HCT116 (cell line): Measurements from ENCODE around the gene ZNF292.

Experiments
- CTCF ChIP-seq, 3 experiments: fragments of 200-600 bp in 1 of 3; sonication (generic) in 1 of 3; IDR thresholded peaks in 2 of 3; conservative IDR thresholded peaks in 1 of 3; 2 replicates each; pipeline ENCODE4 v1.5.1; 2012 to 2017; ENCODE audit warnings: low read depth in 2 of 3, low read length in 2 of 3, antibody characterized with exemption in 1 of 3, borderline replicate concordance in 1 of 3, control low read depth in 1 of 3, mild to moderate bottlenecking in 1 of 3, mixed read lengths in 1 of 3, mixed run types in 1 of 3, moderate library complexity in 1 of 3; ENCODE audit not compliant: insufficient read depth in 1 of 3
- ELF1 ChIP-seq: IDR thresholded peaks from 2 replicates; pipeline ENCODE4 v1.6.1; 2012; ENCODE audit warnings: low read depth, borderline replicate concordance
- EZH2 ChIP-seq: fragments of 200-600 bp; sonication (generic); IDR thresholded peaks from 2 replicates; pipeline ENCODE4 v1.6.1; 2017; ENCODE audit warnings: antibody characterized with exemption, mixed run types
- EZH2phosphoT487 ChIP-seq: fragments of 200-600 bp; IDR thresholded peaks from 2 replicates; pipeline ENCODE4 v1.6.1; 2018; ENCODE audit warnings: antibody characterized with exemption, borderline replicate concordance
- POLR2A ChIP-seq: IDR thresholded peaks from 2 replicates; pipeline ENCODE4 v1.7.0; 2011; ENCODE audit warnings: borderline replicate concordance; ENCODE audit not compliant: insufficient read depth, insufficient read length; ENCODE audit errors: extremely low read depth
- POLR2AphosphoS5 ChIP-seq: IDR thresholded peaks from 2 replicates; pipeline ENCODE4 v1.6.1; 2011; ENCODE audit warnings: mild to moderate bottlenecking, low read depth, low read length, moderate library complexity
- RAD21 ChIP-seq: IDR thresholded peaks from 2 replicates; pipeline ENCODE4 v1.6.1; 2012; ENCODE audit warnings: low read depth, mild to moderate bottlenecking
- SP1 ChIP-seq: IDR thresholded peaks from 2 replicates; pipeline ENCODE4 v1.6.1; 2012; ENCODE audit warnings: low read depth
- SRF ChIP-seq: IDR thresholded peaks from 2 replicates; pipeline ENCODE4 v1.6.1; 2012; ENCODE audit warnings: low read depth
- YY1 ChIP-seq: IDR thresholded peaks from 2 replicates; pipeline ENCODE4 v1.6.1; 2011; ENCODE audit warnings: low read length, low read depth, moderate library complexity, mild to moderate bottlenecking; ENCODE audit not compliant: insufficient replicate concordance; ENCODE audit errors: extremely low read depth
- ZFX ChIP-seq: fragments of 450-650 bp; IDR thresholded peaks from 2 replicates; pipeline ENCODE4 v1.6.1; 2017
- TF ChIP-seq, protein P1 (sequence below): IDR thresholded peaks from 2 replicates; pipeline ENCODE4 v1.6.1; 2011; ENCODE audit warnings: mild to moderate bottlenecking, low read length, moderate library complexity; ENCODE audit not compliant: insufficient replicate concordance; ENCODE audit errors: extremely low read depth

DNA sequence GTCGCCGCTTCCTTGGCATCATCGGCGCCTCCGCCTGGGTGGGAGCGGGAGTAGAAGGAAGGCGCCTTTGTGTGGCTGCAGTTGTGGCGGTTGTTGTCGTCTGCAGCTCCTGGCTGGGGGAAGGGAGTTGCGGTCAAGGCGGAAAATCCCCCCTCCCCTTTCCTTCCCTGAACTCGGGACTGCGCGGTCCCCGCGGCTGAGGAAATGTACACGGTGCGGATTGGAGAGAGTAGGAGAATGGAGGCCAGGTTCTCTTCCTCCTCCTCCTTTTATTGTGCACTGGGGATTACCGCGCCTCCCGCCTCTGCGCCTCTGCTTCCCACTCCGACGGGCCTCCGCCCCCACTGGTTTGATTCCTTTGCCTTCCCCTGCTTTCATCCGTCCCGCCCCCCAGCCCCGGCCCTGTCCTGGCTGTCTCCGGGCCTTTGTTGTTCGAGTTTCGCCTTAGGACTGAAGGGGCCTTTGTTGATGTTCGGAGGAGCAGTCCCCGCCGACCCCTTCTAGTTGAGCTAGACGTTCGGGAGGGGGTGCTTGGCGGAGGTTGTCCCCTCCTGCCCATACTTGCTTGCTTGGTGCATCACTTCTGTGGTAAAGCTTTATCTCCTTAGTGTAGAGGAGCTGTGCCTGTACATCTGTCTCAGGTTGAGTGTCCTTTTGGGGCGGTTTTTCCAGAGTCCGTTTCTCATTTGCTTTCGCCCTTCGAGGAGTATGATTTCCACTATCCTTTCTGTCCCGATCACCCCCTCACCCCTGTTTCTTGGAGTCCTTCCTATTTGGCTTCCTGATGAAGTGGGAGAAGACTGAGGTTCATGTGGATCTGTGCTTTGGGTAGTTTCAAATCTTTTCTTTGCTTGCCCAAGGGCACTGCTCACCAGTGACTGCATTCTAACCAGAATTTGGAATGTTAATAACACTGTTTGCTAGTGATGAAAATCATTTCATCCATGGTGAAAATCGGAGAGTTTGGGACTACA, 764 bp downstream of the ZNF292 start:
- TF ChIP-seq CTCF (IDR thresholded peaks at IDR 0.05 in 2 of 3, conservative IDR thresholded peaks at IDR 0.05 in 1 of 3; ENCODE audit: borderline replicate concordance in 1 of 3, insufficient read depth in 1 of 3, low read depth in 2 of 3, low read length in 2 of 3) (no peak), POLR2AphosphoS5 (no peak), EZH2phosphoT487 (no peak), ZFX (no peak), RAD21 (no peak), EZH2 (no peak), SRF (no peak), SP1 (no peak), YY1 (no peak), ELF1 (no peak), POLR2A (no peak)
- TF ChIP-seq, protein P1, sequence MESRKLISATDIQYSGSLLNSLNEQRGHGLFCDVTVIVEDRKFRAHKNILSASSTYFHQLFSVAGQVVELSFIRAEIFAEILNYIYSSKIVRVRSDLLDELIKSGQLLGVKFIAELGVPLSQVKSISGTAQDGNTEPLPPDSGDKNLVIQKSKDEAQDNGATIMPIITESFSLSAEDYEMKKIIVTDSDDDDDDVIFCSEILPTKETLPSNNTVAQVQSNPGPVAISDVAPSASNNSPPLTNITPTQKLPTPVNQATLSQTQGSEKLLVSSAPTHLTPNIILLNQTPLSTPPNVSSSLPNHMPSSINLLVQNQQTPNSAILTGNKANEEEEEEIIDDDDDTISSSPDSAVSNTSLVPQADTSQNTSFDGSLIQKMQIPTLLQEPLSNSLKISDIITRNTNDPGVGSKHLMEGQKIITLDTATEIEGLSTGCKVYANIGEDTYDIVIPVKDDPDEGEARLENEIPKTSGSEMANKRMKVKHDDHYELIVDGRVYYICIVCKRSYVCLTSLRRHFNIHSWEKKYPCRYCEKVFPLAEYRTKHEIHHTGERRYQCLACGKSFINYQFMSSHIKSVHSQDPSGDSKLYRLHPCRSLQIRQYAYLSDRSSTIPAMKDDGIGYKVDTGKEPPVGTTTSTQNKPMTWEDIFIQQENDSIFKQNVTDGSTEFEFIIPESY = no peak
